Measurements from ENCODE around the gene TRMT2A. TPM values are rescaled to one million over a fixed set of nuclear protein-coding genes. Genes with fewer than 3 reads are reported as not detected.

The TRMT2A gene
- total RNA-seq, 1 donor = 45.3 TPM

- TF ChIP-seq CTCF (IDR thresholded peaks at IDR 0.05; ENCODE audit: insufficient read depth, low read depth, low read length) = no peak
Measured at GRCh38 chr22:20064545-20065262, 52.3 kb downstream of the TRMT2A start.

GRCh38 chr22:20064140-20064480, 52.9 kb downstream of the TRMT2A start:
- TF ChIP-seq CTCF (IDR thresholded peaks at IDR 0.05; ENCODE audit: insufficient read depth, low read depth, low read length) = no peak
- no peak overlapping the region for H3K4me3 ChIP-seq (ENCODE audit: low read depth, low read length)
- DNase-seq (ENCODE audit: low read depth) = no peak

More at GRCh38 chr22:20064545-20065262, 52.3 kb downstream of the TRMT2A start:
- H3K4me3 ChIP-seq (ENCODE audit: low read depth, low read length) = no peak overlapping the region
- DNase-seq (ENCODE audit: low read depth) = no peak

GRCh38 chr22:20063271-20064139, 53.5 kb downstream of the TRMT2A start:
- H3K4me3 ChIP-seq (ENCODE audit: low read depth, low read length) = no peak overlapping the region
- no peak for DNase-seq (ENCODE audit: low read depth)
- no peak for TF ChIP-seq CTCF (IDR thresholded peaks at IDR 0.05; ENCODE audit: insufficient read depth, low read depth, low read length)

- DNase-seq (ENCODE audit: low read depth) = peak; percentile 79
- TF ChIP-seq CTCF (IDR thresholded peaks at IDR 0.05; ENCODE audit: insufficient read depth, low read depth, low read length) = no peak
- H3K4me3 ChIP-seq (ENCODE audit: low read depth, low read length) = no peak overlapping the region
Measured at GRCh38 chr22:20062766-20063083, 54.3 kb downstream of the TRMT2A start.

- DNase-seq (ENCODE audit: low read depth) = no peak
- no peak for TF ChIP-seq CTCF (IDR thresholded peaks at IDR 0.05; ENCODE audit: insufficient read depth, low read depth, low read length)
- no peak overlapping the region for H3K4me3 ChIP-seq (ENCODE audit: low read depth, low read length)
Measured at GRCh38 chr22:20062043-20062765, 54.8 kb downstream of the TRMT2A start.

Small RNAs within 50 kb of the gene (small RNA-seq; reads per million reads assigned to genes)
- gene MIR6816 = not detected
- not detected for gene RF00017
- gene RF00599 = not detected

Other genes with a start within 250 kb of the TRMT2A start
- 173 and 236 TPM in 2 replicates for gene COMT, start 175.5 kb downstream of the TRMT2A start, total RNA-seq
- gene TXNRD2, start 175.4 kb downstream of the TRMT2A start, total RNA-seq = 34.8 and 39.3 TPM in 2 replicates
- 6.0 and 8.4 TPM in 2 replicates for gene ARVCF, start 100.4 kb downstream of the TRMT2A start, total RNA-seq
- 30.2 and 32.5 TPM in 2 replicates for gene TANGO2, start 96.1 kb downstream of the TRMT2A start, total RNA-seq
- gene DGCR8, start 37.0 kb downstream of the TRMT2A start, total RNA-seq = 30.7 and 34.1 TPM in 2 replicates
- gene RANBP1, start 1.1 kb downstream of the TRMT2A start, total RNA-seq = 200 and 206 TPM in 2 replicates
- 8.1 and 10.8 TPM in 2 replicates for gene ZDHHC8, start 14.6 kb upstream of the TRMT2A start, total RNA-seq
- gene CCDC188, start 33.8 kb upstream of the TRMT2A start, total RNA-seq = 0.43 and 0.97 TPM in 2 replicates
- gene RTN4R, start 151.1 kb upstream of the TRMT2A start, total RNA-seq = 0.97 and 1.3 TPM in 2 replicates
- 47.1 and 63.1 TPM in 2 replicates for gene DGCR6L, start 202.8 kb upstream of the TRMT2A start, total RNA-seq